Sigmoid colon (tissue), 4 donors: ENCODE results near the gene MINDY4.
A peak's percentile ranks its signal among the peaks of the same experiment; 100 is the strongest.

Experiments
- EP300 ChIP-seq, 4 donors: sonication (generic); formaldehyde crosslinking; IDR thresholded peaks; one replicate each; pipeline ENCODE4 v1.6.1; 2017; ENCODE audit warnings: antibody characterized with exemption in 4 of 4
- POLR2A ChIP-seq, 2 donors: fragments of 450-650 bp; IDR thresholded peaks; one replicate each; pipeline ENCODE4 v1.6.1; 2016; ENCODE audit warnings: antibody characterized with exemption in 2 of 2, mild to moderate bottlenecking in 2 of 2, moderate library complexity in 2 of 2
- POLR2AphosphoS5 ChIP-seq, 4 donors: sonication (generic); formaldehyde crosslinking; IDR thresholded peaks; one replicate each; pipeline ENCODE4 v1.6.1; 2017; ENCODE audit warnings: antibody characterized with exemption in 4 of 4
- TF ChIP-seq, protein P1 (sequence below), 4 experiments: fragments of 450-650 bp in 3 of 4; fragments of 200-600 bp in 1 of 4; IDR thresholded peaks; one replicate each; pipeline ENCODE4 v1.5.1; 2016 to 2019; ENCODE audit warnings: antibody characterized with exemption in 4 of 4, mild to moderate bottlenecking in 3 of 4, moderate library complexity in 2 of 4

DNA sequence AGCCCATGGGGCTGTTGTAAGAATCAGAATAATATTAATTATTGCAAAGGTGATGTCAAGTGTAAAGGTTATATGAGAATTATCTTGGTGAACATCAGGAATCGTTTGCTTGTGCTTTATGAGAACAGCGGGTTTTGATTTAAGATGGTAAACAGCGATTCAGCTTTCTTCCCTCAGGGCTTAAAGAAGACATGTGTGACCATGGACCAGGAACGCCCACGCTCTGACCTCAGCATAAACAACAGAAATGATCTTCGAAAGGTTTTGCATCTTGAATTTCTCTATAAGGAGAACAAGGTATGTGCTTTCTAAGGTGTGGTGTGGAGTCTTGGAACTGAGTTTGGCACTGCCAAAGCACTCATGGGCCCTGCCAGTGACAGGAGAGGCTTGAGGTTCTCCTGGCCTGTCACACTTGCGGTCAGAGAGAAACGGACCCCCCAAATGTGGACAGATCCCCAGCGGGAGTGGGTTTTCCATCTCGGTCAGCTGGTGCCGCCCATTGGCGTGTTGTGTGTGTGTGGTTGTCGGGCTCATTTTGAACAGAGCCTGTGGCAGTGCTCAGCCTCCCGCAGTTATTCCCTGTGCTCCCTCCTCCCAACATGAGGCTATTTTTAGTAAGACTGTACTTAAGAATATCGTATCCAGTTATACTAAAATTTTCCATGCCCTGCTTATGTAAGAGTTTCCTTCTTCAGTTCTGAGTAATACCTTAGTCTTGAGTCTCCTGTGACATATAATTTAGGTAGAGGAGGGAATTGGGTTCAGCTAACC is 7.2 kb downstream of the MINDY4 start:
- TF ChIP-seq, protein P1, sequence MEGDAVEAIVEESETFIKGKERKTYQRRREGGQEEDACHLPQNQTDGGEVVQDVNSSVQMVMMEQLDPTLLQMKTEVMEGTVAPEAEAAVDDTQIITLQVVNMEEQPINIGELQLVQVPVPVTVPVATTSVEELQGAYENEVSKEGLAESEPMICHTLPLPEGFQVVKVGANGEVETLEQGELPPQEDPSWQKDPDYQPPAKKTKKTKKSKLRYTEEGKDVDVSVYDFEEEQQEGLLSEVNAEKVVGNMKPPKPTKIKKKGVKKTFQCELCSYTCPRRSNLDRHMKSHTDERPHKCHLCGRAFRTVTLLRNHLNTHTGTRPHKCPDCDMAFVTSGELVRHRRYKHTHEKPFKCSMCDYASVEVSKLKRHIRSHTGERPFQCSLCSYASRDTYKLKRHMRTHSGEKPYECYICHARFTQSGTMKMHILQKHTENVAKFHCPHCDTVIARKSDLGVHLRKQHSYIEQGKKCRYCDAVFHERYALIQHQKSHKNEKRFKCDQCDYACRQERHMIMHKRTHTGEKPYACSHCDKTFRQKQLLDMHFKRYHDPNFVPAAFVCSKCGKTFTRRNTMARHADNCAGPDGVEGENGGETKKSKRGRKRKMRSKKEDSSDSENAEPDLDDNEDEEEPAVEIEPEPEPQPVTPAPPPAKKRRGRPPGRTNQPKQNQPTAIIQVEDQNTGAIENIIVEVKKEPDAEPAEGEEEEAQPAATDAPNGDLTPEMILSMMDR (IDR thresholded peaks at IDR 0.05), result no peak
- TF ChIP-seq POLR2A (IDR thresholded peaks at IDR 0.05) (no peak), POLR2AphosphoS5 (IDR thresholded peaks at IDR 0.05) (peak; percentile 14 to 69 (median 44)), EP300 (IDR thresholded peaks at IDR 0.05) (peak in 1 of 4 donors; percentile 33)
